Calu3 (cell line): ENCODE measurements around the gene FUOM. TPM values are rescaled to one million over a fixed set of nuclear protein-coding genes. Genes with fewer than 3 reads are reported as not detected.

Experiments
- BruUV-seq: library from RNA; stranded (reverse); fragments of 400-500 nt; replicated peaks from 2 replicates; lab custom pipeline; 2021; lab: Mats Ljungman, UMichigan
- CTCF ChIA-PET: fragments of 300-600 bp; sonication (Branson Sonifier 250); formaldehyde crosslinking; loops from one replicate; lab custom pipeline; 2022; ENCODE audit warnings: antibody characterized with exemption; lab: Charles Lee
- DNase-seq: peaks from one replicate; pipeline ENCODE4 v3.0.0; 2022
- H3K27ac Mint-ChIP-seq: one replicate; pipeline ENCODE4 v1.8.0; 2022; ENCODE audit warnings: mixed read lengths; ENCODE audit not compliant: unreplicated experiment
- H3K27me3 Mint-ChIP-seq: one replicate; pipeline ENCODE4 v1.8.0; 2022; ENCODE audit warnings: mixed read lengths; ENCODE audit not compliant: unreplicated experiment
- H3K36me3 Mint-ChIP-seq: one replicate; pipeline ENCODE4 v1.8.0; 2022; ENCODE audit warnings: mild to moderate bottlenecking, moderate library complexity, mixed read lengths; ENCODE audit not compliant: insufficient read depth, unreplicated experiment
- H3K4me1 Mint-ChIP-seq: one replicate; pipeline ENCODE4 v1.8.0; 2022; ENCODE audit warnings: mild to moderate bottlenecking, low read depth, mixed read lengths; ENCODE audit not compliant: unreplicated experiment
- H3K4me3 Mint-ChIP-seq: one replicate; pipeline ENCODE4 v1.8.0; 2022; ENCODE audit warnings: mild to moderate bottlenecking, low read depth, moderate library complexity, mixed read lengths; ENCODE audit not compliant: unreplicated experiment
- H3K9me3 Mint-ChIP-seq: one replicate; pipeline ENCODE4 v1.8.0; 2022; ENCODE audit warnings: low read depth, mixed read lengths; ENCODE audit not compliant: unreplicated experiment
- intact Hi-C: fragments of 100-400 bp; cut with micrococcal nuclease; formaldehyde crosslinking; loops from one replicate; pipeline ENCODE4 v1.10.0; 2022; ENCODE audit not compliant: unreplicated experiment
- total RNA-seq: library from RNA; stranded (reverse); gene quantifications from 2 replicates; pipeline ENCODE4 v1.2.3, GENCODE V29; 2022
- TF ChIP-seq, protein P1 (sequence below): fragments of 200-600 bp; IDR thresholded peaks from one replicate; pipeline ENCODE4 v1.8.0; 2022; ENCODE audit warnings: antibody characterized with exemption; ENCODE audit not compliant: unreplicated experiment

Gene FUOM
- total RNA-seq, 1 experiment from 2014 or later = 11.5 TPM

DNA sequence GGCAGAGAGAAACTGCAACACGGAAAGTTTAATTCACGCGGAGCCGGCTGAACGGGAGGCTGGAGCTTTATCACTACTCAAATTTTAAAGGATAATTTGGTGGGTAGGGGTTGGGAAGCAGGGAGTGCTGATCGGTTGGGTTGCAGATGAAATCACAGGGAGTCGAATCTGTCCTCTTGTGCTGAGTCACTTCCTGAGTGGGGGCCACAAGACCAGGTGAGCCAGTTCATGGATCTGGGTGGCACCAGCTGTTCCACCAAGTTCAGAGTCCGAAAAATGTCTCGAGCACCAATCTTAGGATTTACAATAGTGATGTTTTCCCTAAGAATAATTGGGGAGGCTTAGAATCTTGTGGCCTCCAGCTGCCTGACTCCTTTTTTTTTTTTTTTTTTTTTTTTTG, 14.3 kb downstream of the FUOM start:
- TF ChIP-seq, protein P1, sequence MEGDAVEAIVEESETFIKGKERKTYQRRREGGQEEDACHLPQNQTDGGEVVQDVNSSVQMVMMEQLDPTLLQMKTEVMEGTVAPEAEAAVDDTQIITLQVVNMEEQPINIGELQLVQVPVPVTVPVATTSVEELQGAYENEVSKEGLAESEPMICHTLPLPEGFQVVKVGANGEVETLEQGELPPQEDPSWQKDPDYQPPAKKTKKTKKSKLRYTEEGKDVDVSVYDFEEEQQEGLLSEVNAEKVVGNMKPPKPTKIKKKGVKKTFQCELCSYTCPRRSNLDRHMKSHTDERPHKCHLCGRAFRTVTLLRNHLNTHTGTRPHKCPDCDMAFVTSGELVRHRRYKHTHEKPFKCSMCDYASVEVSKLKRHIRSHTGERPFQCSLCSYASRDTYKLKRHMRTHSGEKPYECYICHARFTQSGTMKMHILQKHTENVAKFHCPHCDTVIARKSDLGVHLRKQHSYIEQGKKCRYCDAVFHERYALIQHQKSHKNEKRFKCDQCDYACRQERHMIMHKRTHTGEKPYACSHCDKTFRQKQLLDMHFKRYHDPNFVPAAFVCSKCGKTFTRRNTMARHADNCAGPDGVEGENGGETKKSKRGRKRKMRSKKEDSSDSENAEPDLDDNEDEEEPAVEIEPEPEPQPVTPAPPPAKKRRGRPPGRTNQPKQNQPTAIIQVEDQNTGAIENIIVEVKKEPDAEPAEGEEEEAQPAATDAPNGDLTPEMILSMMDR = no peak
- Mint-ChIP-seq H3K4me1 (no peaks in the 10 kb centered on the region), H3K36me3 (peaks cover 5% of the 10 kb centered on the region), H3K4me3 (no peak overlapping the region), H3K27me3 (no peaks in the 10 kb centered on the region), H3K9me3 (no peaks in the 10 kb centered on the region), H3K27ac (no peak overlapping the region)
- CTCF ChIA-PET = no interaction called here
- no peak for DNase-seq
- intact Hi-C loops = no loop called here
- BruUV-seq = no TSS peak

DNA sequence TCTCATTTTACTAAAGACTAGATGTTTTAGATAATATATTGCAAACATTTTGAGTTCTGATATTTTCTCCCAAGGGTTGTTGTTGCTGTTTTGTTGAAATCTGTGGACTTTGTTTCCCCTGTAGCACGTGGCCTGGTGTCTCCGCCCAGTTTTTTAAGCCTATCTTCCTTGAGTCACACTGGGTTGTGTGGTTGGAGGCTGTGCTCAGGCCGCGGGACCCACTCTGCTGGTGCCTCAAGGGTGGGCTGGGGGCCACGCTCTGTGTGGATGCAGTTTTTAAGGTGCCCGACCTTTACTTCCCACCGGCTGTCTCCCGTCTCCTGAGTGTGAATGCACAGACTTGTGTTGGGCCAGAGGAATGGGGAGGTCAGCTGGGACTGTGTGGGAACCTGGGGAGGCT, 14.9 kb downstream of the FUOM start:
- Mint-ChIP-seq H3K27me3 (no peaks in the 10 kb centered on the region), H3K4me1 (no peaks in the 10 kb centered on the region), H3K9me3 (no peaks in the 10 kb centered on the region), H3K36me3 (peaks cover 5% of the 10 kb centered on the region), H3K4me3 (no peak overlapping the region), H3K27ac (no peak overlapping the region)
- DNase-seq = no peak
- no TSS peak for BruUV-seq
- TF ChIP-seq, protein P1 = no peak
- intact Hi-C loops = no loop called here
- CTCF ChIA-PET = no interaction called here

DNA sequence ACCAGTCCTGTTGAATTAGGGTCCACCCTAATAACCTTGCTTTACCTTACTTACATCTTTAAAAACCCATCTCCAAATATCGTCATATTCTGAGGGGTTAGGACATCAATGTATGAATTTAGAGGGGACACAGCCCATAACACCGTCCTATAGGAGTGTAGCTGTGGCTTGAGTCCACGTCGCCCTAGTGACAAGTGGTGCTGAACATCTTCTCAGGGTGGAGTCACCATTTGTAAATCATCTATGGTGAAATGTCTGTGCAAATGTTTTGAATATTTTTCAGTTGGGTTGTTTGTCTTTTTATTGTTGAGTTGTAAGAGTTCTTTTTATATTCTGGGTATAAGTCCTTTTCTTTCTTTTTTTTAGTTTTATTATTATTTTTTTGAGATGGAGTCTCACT, 15.8 kb downstream of the FUOM start:
- no peak overlapping the region for H3K4me3 Mint-ChIP-seq
- H3K27me3 Mint-ChIP-seq = no peaks in the 10 kb centered on the region
- TF ChIP-seq, protein P1 = no peak
- no peak overlapping the region for H3K27ac Mint-ChIP-seq
- CTCF ChIA-PET = no interaction called here
- BruUV-seq = no TSS peak
- no peaks in the 10 kb centered on the region for H3K9me3 Mint-ChIP-seq
- no peak for DNase-seq
- peaks cover 5% of the 10 kb centered on the region for H3K36me3 Mint-ChIP-seq
- intact Hi-C loops = no loop called here
- no peaks in the 10 kb centered on the region for H3K4me1 Mint-ChIP-seq

DNA sequence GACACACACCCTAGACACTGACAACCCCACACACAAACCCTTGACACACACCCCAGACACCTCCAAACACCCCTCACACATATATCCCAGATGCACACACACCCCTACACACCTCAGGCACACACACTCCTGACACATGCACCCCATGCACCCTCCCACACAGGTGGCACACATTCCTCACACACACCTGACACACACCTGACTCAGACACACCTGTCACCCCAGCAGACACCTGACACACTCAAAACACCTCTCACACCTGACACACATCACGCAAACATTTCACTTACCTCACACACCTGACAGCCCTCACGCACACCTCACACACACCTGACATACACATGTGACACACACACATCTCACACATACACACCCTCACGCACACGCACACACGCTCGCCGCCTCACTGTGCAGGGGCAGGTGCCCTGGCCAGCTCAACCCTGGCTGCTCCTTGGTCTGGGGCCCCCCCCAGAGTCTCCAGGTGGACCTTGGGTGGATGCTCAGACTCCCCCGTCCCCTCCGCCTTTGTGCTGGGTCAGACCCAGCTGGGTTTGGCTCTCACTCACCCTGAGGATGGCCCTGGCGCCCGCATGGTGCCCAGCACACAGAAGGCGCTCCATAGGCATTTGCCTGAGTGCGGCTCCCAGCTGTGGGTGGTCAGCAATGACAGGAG, 18.0 kb downstream of the FUOM start:
- peaks cover 9% of the 10 kb centered on the region for H3K36me3 Mint-ChIP-seq
- H3K4me1 Mint-ChIP-seq = no peaks in the 10 kb centered on the region
- H3K9me3 Mint-ChIP-seq = no peaks in the 10 kb centered on the region
- H3K27me3 Mint-ChIP-seq = peaks cover 6% of the 10 kb centered on the region
- H3K27ac Mint-ChIP-seq = no peak overlapping the region
- intact Hi-C loops = no loop called here
- CTCF ChIA-PET = no interaction called here
- no peak overlapping the region for H3K4me3 Mint-ChIP-seq
- TF ChIP-seq, protein P1 = no peak
- no TSS peak for BruUV-seq
- no peak for DNase-seq
